ENCODE data around the gene SSR2. TPM values are rescaled to one million over a fixed set of nuclear protein-coding genes. Genes with fewer than 3 reads are reported as not detected.

Gene SSR2
- 489 and 630 TPM in 2 replicates for total RNA-seq

DNA sequence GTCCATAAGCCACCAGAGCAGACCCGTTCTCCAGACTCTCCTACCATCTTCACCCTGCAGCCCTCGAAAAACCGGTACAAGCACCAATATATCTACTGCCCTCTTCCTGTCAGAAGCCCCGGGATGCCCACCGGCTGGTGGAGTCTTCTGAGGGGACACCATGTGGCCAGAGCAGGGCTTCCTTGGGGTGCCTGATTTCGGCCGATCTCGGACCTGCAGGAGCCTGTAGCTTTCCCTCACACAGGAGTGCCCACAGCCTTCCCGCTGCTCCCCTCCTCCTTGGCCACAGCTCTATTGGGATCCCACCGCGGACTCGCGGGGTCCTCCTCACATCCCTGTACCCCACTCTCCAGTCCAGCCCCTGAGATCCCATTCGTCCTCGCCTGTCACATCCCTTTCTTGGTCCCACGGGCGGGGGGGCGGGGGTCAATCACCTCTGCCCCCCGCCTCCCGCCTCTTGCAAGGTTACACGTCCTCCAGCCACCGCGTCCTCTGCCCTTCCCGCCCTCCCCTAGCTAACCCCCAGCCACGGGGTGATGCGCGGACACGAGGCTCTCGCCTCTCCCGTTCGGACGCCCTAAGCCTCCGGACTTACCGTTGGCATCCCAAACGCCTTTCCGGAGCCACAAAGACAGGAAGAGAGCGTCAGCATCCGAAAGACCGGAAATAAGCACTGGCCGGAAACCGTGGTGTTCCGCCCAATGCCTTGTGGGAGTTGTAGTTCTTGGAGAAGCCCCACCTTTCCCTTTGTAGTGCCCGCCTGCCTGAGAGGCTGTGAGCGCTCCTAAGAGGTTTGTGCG lies at the start of gene SSR2:
Gene SSR2, minus strand, starts transcription at position 659 of the 800 bp plus-strand sequence. CDS start 784 bp downstream, outside the sequence.

DNA sequence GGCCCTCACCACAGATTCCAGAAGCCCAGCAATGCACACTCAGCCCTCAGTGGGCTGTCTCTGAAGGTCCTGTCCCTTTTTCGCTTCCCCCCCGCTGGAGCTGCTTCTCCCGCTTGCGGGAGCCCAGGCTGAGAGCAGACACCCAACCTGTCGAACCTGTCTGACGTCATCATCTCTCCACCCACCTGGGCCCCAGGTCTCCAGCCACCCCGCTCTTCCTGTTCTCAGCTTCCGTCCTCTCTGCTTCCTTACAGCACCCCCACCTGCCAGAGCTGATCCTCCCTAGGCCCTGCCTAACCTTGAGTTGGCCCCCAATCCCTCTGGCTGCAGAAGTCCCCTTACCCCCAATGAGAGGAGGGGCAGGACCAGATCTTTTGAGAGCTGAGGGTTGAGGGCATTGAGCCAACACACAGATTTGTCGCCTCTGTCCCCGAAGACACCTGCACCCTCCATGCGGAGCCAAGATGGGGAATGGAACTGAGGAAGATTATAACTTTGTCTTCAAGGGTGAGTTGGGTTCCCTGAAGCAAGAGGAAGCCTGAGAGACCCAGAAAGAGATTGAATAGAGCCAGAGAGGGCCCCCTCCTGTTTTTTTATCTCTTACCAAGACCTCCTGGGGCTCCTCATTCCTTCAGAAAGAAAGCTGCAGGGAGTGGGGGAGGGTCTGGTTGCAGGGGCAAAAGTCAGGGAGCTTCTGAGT lies 40.3 kb upstream of the SSR2 start, which contains the start of gene RAB25:
Gene RAB25, plus strand, starts transcription at position 224 of the 700 bp plus-strand sequence. Its CDS starts 241 bp downstream, at position 465.

GRCh38 chr1:156054500-156055280 lies 33.9 kb upstream of the SSR2 start, which contains the start of gene LAMTOR2:
Gene LAMTOR2 (plus strand): TSS chr1:156054782. CDS start chr1:156054890, 108 bp downstream.

DNA sequence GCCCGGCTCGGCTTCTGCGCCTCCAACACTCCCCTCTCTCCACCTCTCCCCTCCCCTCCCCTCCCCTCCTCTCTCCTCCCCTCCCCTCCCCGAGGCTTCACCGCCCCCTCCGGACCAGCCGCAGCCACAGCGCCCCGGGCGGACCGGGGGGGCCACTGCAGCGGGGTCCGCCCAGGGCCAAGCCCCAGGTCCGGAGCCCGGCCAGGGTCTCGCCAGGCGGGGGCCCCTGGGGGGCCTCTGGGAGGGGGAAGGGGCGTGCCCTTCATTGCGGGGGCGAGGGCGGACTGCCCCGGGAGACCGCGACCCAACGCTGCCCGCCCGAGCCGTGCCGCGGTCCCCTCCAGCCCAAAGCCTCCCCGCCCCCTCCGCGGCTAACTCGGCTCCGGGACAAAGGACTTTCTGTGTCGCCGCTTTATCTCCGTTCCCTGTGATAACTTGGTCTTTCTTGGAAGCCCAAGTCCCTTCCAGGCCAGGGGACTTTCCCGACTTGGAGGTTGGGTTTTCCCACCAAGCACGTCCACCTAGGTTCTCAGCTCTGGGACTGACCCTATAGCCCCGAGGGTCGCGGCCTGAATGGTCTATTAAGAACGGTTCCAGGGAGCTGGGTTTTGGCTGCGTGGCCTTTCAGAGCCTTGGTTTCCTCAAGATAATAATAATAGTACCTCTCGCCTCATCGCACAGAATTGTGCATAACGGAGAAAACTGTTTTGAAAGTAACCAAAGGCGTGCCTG lies 33.2 kb upstream of the SSR2 start, which contains the start of gene UBQLN4:
Gene UBQLN4, minus strand, starts transcription at position 31 of the 732 bp plus-strand sequence. CDS start 97 bp downstream, outside the sequence.

DNA sequence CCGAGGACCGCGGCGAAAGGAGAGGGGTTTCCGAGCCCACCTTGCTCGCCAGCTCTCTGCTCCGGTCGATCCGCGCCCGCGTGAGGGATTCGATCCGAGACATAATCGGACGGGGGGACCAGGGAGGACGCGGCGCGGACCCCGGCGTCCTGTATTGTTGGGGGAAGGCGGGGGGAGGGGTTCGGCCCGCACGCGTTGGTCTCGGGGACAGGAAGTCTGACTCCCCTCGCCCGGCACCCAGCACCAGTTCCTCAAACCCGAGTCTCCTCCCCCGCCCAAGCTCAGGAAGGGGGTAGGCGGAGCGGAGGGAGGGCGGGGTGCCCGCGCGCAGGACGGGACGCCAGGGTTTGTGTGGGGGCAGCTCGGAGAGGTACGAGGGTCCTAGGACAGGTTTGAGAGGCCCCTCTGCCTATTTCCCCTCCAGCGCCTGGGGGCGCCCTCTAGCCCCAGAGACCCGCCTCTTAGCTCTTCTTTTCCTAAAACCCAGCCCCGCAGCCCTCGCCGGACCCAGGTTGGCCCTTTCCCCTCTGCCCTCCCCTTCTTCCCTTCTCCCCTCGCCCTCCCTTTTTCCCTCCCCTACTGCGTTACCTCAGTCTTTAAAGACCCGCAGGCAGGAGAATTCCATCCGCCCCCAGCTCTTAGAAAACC lies 42.3 kb downstream of the SSR2 start, which contains the start of gene ARHGEF2:
Gene ARHGEF2, minus strand, starts transcription at position 223 of the 648 bp plus-strand sequence. Its CDS starts 120 bp downstream, at position 103.

Other genes with a start within 250 kb of the SSR2 start
- 11.3 and 26.7 TPM in 2 replicates for gene GON4L, start 163.7 kb downstream of the SSR2 start, total RNA-seq
- gene SYT11, start 161.4 kb downstream of the SSR2 start, total RNA-seq, result 6.5 and 6.8 TPM in 2 replicates
- gene RIT1, start 109.6 kb downstream of the SSR2 start, total RNA-seq, result 15.4 and 38.9 TPM in 2 replicates
- 14.4 and 20.4 TPM in 2 replicates for gene KHDC4, start 86.5 kb downstream of the SSR2 start, total RNA-seq
- gene RXFP4, start 79.3 kb downstream of the SSR2 start, total RNA-seq, result not detected in 2 replicates
- gene ARHGEF2, start 42.4 kb downstream of the SSR2 start, total RNA-seq, result 107 and 150 TPM in 2 replicates
- 9.8 and 12.6 TPM in 2 replicates for gene UBQLN4, start 32.8 kb upstream of the SSR2 start, total RNA-seq
- gene LAMTOR2, start 33.8 kb upstream of the SSR2 start, total RNA-seq, result 87.3 and 97.6 TPM in 2 replicates
- gene RAB25, start 40.2 kb upstream of the SSR2 start, total RNA-seq, result not detected in 2 replicates
- 1.1 and 5.0 TPM in 2 replicates for gene MEX3A, start 61.5 kb upstream of the SSR2 start, total RNA-seq
- 508 and 655 TPM in 2 replicates for gene LMNA, start 93.8 kb upstream of the SSR2 start, total RNA-seq
- 0.47 and 1.6 TPM in 2 replicates for gene SEMA4A, start 132.6 kb upstream of the SSR2 start, total RNA-seq
- 9.9 and 14.2 TPM in 2 replicates for gene SLC25A44, start 173.2 kb upstream of the SSR2 start, total RNA-seq
- 42.0 and 46.9 TPM in 2 replicates for gene PMF1, start 192.1 kb upstream of the SSR2 start, total RNA-seq
- gene BGLAP, start 221.2 kb upstream of the SSR2 start, total RNA-seq, result not detected in 2 replicates
- 0.43 and 0.47 TPM in 2 replicates for gene PAQR6, start 227.1 kb upstream of the SSR2 start, total RNA-seq